ENCODE results near the gene HPSE2. TPM values are rescaled to one million over a fixed set of nuclear protein-coding genes. Genes with fewer than 3 reads are reported as not detected.

The HPSE2 gene
- total and polyA plus RNA-seq, 2 experiments from 2014 or later: 0.10 to 0.24 TPM

DNA sequence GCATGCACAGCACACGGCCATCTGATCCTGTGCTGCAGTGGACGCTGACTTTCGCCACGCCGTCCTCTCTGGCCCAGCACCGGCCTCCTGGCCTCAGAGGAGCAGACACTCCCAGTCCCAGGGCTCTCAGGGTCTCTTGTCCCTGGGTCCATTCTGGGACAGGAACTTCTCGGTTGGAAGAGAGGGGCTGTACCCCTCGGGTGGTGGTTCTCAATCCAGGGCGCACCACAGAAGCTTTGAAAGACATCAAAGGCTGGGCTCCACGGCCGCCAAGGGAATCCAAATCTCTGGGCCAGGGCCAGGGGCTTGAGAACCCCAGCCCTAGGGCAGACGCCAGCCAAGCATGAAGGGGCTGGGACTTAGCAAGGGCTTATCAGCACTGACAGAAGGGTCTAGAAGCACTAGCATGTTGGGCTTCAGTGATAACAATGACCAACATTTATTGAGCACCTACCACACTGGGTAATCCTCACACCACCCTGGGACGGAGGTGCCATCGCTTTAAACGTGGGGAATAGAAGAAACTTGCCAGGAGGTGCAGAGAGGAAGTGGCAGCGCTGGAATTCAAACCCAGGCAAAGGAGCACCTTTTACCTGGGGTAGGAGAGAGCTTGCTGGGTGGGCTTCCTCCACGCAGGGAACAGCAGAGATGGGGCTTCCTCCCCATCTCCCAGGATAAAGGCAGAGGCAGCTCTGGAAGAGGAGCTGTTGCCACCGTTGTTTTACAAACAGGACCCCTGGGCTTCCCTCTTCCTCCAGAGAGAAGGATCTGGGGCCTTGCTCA, 818.9 kb downstream of the HPSE2 start:
- H3K27me3 Mint-ChIP-seq (ENCODE audit: insufficient read depth, low read depth, poor library complexity): peaks cover 7% of the 10 kb centered on the region
- Histone ChIP-seq H3K79me2 (replicated peaks; ENCODE audit: insufficient read depth) (no peaks in the 10 kb centered on the region), H2AFZ (no peak overlapping the region), H3K4me1 (ENCODE audit: insufficient read depth) (peaks cover 14% of the 10 kb centered on the region), H3K36me3 (ENCODE audit: insufficient read depth) (no peaks in the 10 kb centered on the region), H3K27me3 (ENCODE audit: insufficient read depth) (no peaks in the 10 kb centered on the region), H3K27ac (ENCODE audit: low read depth) (no peak overlapping the region), H3F3A (replicated peaks; ENCODE audit: low read depth) (no peaks in the 10 kb centered on the region), H3K4me2 (no peak overlapping the region), H3K9me2 (ENCODE audit: insufficient read depth) (no peaks in the 10 kb centered on the region), H4K20me1 (replicated peaks; ENCODE audit: insufficient read depth) (no peaks in the 10 kb centered on the region), H3K4me3 (no peak overlapping the region)
- H3K36me3 Mint-ChIP-seq (ENCODE audit: low read depth): peaks cover 8% of the 10 kb centered on the region; the same call in 2 of the 3 replicates
- ATAC-seq (no peak), DNase-seq (ENCODE audit: low spot score) (no peak)
- H3K4me3 Mint-ChIP-seq: no peak overlapping the region
- no peak overlapping the region for H3K27ac Mint-ChIP-seq
- no peaks in the 10 kb centered on the region for H3K9me3 Mint-ChIP-seq
- TF ChIP-seq, protein P1, sequence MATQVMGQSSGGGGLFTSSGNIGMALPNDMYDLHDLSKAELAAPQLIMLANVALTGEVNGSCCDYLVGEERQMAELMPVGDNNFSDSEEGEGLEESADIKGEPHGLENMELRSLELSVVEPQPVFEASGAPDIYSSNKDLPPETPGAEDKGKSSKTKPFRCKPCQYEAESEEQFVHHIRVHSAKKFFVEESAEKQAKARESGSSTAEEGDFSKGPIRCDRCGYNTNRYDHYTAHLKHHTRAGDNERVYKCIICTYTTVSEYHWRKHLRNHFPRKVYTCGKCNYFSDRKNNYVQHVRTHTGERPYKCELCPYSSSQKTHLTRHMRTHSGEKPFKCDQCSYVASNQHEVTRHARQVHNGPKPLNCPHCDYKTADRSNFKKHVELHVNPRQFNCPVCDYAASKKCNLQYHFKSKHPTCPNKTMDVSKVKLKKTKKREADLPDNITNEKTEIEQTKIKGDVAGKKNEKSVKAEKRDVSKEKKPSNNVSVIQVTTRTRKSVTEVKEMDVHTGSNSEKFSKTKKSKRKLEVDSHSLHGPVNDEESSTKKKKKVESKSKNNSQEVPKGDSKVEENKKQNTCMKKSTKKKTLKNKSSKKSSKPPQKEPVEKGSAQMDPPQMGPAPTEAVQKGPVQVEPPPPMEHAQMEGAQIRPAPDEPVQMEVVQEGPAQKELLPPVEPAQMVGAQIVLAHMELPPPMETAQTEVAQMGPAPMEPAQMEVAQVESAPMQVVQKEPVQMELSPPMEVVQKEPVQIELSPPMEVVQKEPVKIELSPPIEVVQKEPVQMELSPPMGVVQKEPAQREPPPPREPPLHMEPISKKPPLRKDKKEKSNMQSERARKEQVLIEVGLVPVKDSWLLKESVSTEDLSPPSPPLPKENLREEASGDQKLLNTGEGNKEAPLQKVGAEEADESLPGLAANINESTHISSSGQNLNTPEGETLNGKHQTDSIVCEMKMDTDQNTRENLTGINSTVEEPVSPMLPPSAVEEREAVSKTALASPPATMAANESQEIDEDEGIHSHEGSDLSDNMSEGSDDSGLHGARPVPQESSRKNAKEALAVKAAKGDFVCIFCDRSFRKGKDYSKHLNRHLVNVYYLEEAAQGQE (IDR thresholded peaks at IDR 0.05; ENCODE audit: unreplicated experiment): no peak
- TF ChIP-seq, protein P2, sequence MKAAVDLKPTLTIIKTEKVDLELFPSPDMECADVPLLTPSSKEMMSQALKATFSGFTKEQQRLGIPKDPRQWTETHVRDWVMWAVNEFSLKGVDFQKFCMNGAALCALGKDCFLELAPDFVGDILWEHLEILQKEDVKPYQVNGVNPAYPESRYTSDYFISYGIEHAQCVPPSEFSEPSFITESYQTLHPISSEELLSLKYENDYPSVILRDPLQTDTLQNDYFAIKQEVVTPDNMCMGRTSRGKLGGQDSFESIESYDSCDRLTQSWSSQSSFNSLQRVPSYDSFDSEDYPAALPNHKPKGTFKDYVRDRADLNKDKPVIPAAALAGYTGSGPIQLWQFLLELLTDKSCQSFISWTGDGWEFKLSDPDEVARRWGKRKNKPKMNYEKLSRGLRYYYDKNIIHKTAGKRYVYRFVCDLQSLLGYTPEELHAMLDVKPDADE (IDR thresholded peaks at IDR 0.05): no peak
- TF ChIP-seq NANOG (IDR thresholded peaks at IDR 0.05; ENCODE audit: borderline replicate concordance) (no peak), JUNB (IDR thresholded peaks at IDR 0.05; ENCODE audit: unreplicated experiment) (no peak), CREB1 (CRISPR knock-in tag; IDR thresholded peaks at IDR 0.05; ENCODE audit: low read depth) (no peak), EZH2 (IDR thresholded peaks at IDR 0.05; ENCODE audit: low read depth, unreplicated experiment) (no peak), ZNF331 (CRISPR knock-in tag; IDR thresholded peaks at IDR 0.05; ENCODE audit: low read depth) (no peak), EZH2phosphoT487 (IDR thresholded peaks at IDR 0.05; ENCODE audit: unreplicated experiment) (no peak), STAT1 (IDR thresholded peaks at IDR 0.05; ENCODE audit: unreplicated experiment) (no peak), POLR2AphosphoS5 (IDR thresholded peaks at IDR 0.05; ENCODE audit: low read depth) (no peak), ZNF114 (CRISPR knock-in tag; IDR thresholded peaks at IDR 0.05) (no peak), ZNF462 (CRISPR knock-in tag; IDR thresholded peaks at IDR 0.05) (no peak)
- TF ChIP-seq, protein P3, sequence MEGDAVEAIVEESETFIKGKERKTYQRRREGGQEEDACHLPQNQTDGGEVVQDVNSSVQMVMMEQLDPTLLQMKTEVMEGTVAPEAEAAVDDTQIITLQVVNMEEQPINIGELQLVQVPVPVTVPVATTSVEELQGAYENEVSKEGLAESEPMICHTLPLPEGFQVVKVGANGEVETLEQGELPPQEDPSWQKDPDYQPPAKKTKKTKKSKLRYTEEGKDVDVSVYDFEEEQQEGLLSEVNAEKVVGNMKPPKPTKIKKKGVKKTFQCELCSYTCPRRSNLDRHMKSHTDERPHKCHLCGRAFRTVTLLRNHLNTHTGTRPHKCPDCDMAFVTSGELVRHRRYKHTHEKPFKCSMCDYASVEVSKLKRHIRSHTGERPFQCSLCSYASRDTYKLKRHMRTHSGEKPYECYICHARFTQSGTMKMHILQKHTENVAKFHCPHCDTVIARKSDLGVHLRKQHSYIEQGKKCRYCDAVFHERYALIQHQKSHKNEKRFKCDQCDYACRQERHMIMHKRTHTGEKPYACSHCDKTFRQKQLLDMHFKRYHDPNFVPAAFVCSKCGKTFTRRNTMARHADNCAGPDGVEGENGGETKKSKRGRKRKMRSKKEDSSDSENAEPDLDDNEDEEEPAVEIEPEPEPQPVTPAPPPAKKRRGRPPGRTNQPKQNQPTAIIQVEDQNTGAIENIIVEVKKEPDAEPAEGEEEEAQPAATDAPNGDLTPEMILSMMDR (conservative IDR thresholded peaks at IDR 0.05; ENCODE audit: low read depth in 2 of 2): no peak
- H3K4me1 Mint-ChIP-seq: peaks cover 12% of the 10 kb centered on the region; the same call in 2 of the 3 replicates

Data from GM23338 (cell line).